MG63 (cell line): Measurements from ENCODE around the gene EHMT1. TPM values are rescaled to one million over a fixed set of nuclear protein-coding genes. Genes with fewer than 3 reads are reported as not detected.

Experiments
- DNase-seq: peaks from one replicate; pipeline ENCODE4 v3.0.0-alpha.2; 2020
- H3K27me3 ChIP-seq: fragments of 250-450 bp; sonication (Bioruptor Pico); 2 replicates; pipeline ENCODE4 v1.5.1; 2020; ENCODE audit warnings: mild to moderate bottlenecking, moderate library complexity
- H3K36me3 ChIP-seq: fragments of 250-450 bp; sonication (Bioruptor Pico); 2 replicates; pipeline ENCODE4 v1.5.1; 2020; ENCODE audit warnings: mild to moderate bottlenecking, moderate library complexity
- H3K4me3 ChIP-seq: fragments of 250-450 bp; sonication (Bioruptor Pico); 2 replicates; pipeline ENCODE4 v1.5.1; 2020; ENCODE audit warnings: mild to moderate bottlenecking, moderate library complexity
- H3K9me3 ChIP-seq: fragments of 250-450 bp; sonication (Bioruptor Pico); 2 replicates; pipeline ENCODE4 v1.5.1; 2020; ENCODE audit warnings: mild to moderate bottlenecking, moderate library complexity
- total RNA-seq: library from RNA; depleted of rRNA; stranded (reverse); fragments of >200 nt; shearing (Covaris generic); gene quantifications from 2 replicates; pipeline ENCODE4 v1.2.3, GENCODE V29; 2014; ENCODE audit warnings: low replicate concordance

Gene EHMT1
- total RNA-seq, 1 experiment from 2014 or later, result 64.5 TPM

- no peak for DNase-seq
- H3K9me3 ChIP-seq, result no peaks in the 10 kb centered on the region
These were observed 69.9 kb downstream of the EHMT1 start for GRCh38 chr9:137688725-137689124.

DNA sequence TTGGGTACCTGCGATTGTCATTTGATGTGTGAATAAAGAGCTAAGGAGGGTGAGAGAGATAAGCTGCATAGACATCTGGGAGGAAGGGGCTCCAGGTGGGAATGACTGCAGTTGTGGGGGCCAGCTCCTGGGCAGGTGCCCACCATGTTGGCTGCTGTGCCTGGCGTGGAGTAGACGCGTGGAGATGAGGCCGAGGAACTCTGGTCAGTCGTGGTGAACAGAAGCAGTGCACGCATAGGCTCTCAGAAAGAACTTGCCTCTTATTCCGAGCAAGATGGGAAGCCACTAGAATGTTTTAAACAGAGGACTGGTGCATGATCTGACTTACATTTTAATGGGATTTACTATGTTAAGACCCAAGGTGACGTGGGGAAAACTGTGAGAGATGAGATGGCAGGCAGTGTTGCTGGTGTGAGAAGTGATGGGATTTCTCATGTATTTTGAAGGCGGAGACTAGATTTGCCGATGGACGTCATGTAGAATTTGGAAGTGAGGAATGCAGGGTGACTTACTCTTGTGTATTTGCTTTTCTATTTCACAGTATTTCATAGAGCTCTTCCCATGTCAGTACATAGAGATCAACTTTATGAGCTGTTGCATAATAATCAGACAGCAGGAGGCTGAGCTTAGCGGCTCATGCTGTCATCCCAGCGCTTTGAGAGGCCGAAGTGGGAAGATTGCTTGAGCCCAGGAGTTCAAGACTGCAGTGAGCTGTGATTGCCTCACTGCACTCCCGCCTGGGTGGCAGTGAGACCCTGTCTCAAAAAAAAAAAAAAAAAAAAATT lies 71.1 kb downstream of the EHMT1 start:
- Histone ChIP-seq H3K27me3 (no peaks in the 10 kb centered on the region), H3K9me3 (no peaks in the 10 kb centered on the region), H3K36me3 (no peaks in the 10 kb centered on the region; the same call in 1 of the 2 replicates), H3K4me3 (no peak overlapping the region)
- peak; percentile 14 for DNase-seq

More at GRCh38 chr9:137688725-137689124, 69.9 kb downstream of the EHMT1 start:
- H3K36me3 ChIP-seq, result no peaks in the 10 kb centered on the region; the same call in 1 of the 2 replicates
- no peaks in the 10 kb centered on the region for H3K27me3 ChIP-seq
- H3K4me3 ChIP-seq, result no peak overlapping the region

DNA sequence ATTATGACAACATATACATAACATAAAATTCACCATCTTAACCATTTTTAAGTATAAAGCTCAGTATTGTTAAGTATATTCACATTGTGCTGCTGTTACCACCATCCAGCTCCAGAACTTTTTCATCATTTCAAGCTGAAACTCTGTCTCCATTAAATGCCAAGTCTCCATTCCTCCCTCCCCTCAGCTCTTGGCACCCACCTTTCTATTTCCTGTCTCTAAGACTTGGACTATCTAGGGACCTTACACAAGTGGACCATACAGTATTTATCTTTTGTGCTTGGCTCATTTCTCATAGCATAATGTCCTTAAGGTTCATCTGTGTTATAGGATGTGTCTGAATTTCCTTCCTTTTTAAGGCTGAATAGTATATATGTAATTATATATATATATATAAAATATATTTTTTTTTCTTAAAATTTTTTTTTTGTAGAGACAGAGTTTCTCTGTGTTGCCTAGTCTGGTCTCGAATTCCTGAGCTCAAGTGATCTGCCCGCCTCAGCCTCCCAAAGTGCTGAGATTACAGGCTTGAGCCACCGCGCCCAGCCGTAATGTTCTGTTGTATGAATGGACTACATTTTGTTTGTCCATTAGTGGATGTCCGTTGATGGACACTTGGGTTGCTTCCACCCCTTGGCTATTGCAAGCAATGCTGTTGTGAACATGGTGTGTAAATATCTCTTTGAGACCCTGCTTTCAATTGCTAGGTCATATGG lies 72.3 kb downstream of the EHMT1 start:
- DNase-seq, result no peak
- H3K36me3 ChIP-seq, result no peaks in the 10 kb centered on the region; the same call in 1 of the 2 replicates
- no peak overlapping the region for H3K4me3 ChIP-seq
- H3K9me3 ChIP-seq, result no peaks in the 10 kb centered on the region
- no peaks in the 10 kb centered on the region for H3K27me3 ChIP-seq

DNA sequence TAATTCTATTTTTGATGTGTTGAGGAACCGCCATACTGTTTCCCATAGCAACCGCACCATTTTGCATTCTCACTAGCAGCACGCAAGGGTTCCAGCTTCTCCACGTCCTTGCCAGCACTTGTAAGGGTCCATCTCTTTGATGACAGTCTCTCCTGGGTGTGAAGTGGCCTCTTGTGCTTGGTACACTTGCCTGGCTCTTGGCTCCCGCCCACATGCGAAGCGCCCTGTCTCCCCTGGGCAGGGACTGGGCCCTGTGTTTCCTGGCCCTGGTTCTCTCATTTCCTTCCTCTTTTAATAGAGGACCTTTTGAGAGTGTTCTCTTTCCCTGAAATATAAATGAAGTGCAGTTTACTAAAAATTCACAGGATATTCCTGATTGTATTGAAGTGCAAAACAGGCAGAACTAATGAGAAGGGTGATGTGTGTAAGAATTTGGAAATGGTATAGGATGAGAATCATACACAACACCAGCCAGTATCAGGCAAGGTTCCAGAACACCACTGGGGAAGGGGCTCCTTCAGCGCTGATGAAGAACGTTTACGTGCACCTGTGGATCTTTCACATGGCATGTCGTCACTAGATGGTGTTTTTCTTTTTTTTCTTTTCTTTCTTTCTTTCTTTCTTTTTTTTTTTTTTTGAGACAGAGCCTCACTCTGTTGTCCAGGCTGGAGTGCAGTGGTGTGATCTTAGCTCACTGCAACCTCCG lies 73.0 kb downstream of the EHMT1 start:
- Histone ChIP-seq H3K36me3 (no peaks in the 10 kb centered on the region; the same call in 1 of the 2 replicates), H3K27me3 (no peaks in the 10 kb centered on the region), H3K9me3 (no peaks in the 10 kb centered on the region), H3K4me3 (no peak overlapping the region)
- DNase-seq, result no peak

GRCh38 chr9:137694236-137694959 lies 75.6 kb downstream of the EHMT1 start:
- Histone ChIP-seq H3K27me3 (no peaks in the 10 kb centered on the region), H3K36me3 (no peaks in the 10 kb centered on the region; the same call in 1 of the 2 replicates), H3K4me3 (no peak overlapping the region), H3K9me3 (no peaks in the 10 kb centered on the region)
- DNase-seq, result no peak

DNA sequence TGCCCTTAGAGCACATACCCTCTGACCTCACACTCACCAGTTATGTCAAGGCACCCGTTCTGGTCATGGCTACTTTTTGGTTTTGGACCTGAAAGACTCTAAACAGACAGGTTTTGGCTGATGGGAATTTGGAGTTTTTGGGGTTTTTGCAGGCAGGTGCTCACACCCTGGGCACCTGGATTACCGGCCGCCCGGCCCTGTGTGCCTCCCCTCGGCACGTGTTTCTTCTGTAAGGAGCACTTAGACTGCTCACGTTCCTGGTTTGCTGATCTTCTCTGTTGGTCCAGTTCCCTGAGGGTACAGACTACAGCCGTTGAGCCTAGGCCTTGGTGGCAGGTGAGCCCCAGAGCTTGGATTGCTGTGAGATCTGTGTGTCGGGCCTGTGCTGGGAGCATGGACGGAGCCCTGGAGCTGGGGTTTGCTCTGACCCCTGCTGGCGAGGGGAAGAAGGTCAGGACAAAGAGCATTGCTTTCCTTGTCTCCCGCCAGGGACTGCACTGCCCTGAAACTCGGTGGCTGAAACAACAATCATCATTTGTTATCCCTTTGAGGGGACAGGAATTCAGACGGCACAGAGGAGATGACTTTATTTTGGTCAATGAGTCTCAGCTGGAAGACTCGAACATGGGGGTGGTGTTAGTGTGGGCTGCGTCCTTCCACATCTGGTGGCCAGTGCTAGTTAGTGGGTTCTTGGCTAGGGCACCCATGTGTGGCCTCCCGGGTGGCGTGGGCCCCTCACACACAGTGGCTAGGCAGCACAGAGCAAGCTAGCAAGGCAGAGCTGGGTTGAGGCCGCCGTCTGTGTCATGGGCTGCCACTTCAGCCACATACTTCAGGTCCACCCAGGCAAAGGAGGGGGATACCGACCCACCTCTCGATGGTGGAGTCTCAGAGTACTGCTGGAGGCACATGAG lies 76.4 kb downstream of the EHMT1 start:
- H3K36me3 ChIP-seq, result no peaks in the 10 kb centered on the region
- no peak overlapping the region for H3K4me3 ChIP-seq
- H3K27me3 ChIP-seq, result no peaks in the 10 kb centered on the region
- H3K9me3 ChIP-seq, result no peaks in the 10 kb centered on the region
- peak; percentile 26 for DNase-seq

- no peak for DNase-seq
These were observed 77.5 kb downstream of the EHMT1 start for GRCh38 chr9:137696136-137696925.

DNA sequence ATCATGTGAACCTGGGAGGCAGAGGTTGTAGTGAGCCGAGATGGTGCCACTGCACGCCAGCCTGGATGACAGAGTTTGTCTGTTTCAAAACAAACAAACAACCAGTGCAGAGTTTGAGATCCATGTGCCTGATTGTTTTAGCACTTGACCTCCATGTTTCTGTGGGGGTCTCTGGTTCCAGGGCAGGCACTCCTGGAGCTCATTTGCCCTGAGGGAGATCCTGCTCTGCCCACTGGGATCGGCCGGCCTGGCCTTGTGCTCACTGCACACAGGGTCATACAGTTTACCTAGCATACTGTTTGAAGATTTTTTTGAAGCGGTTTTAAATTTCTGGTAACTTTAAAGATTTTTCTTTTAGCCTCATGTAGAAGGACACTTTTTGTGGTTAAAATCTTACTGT lies 78.4 kb downstream of the EHMT1 start:
- no peak overlapping the region for H3K4me3 ChIP-seq
- H3K9me3 ChIP-seq, result peaks cover 5% of the 10 kb centered on the region
- H3K36me3 ChIP-seq, result no peaks in the 10 kb centered on the region; the same call in 1 of the 2 replicates
- no peaks in the 10 kb centered on the region for H3K27me3 ChIP-seq
- DNase-seq, result no peak

More at GRCh38 chr9:137696136-137696925, 77.5 kb downstream of the EHMT1 start:
- no peaks in the 10 kb centered on the region for H3K9me3 ChIP-seq
- H3K36me3 ChIP-seq, result no peaks in the 10 kb centered on the region; the same call in 1 of the 2 replicates
- no peaks in the 10 kb centered on the region for H3K27me3 ChIP-seq
- no peak overlapping the region for H3K4me3 ChIP-seq

DNA sequence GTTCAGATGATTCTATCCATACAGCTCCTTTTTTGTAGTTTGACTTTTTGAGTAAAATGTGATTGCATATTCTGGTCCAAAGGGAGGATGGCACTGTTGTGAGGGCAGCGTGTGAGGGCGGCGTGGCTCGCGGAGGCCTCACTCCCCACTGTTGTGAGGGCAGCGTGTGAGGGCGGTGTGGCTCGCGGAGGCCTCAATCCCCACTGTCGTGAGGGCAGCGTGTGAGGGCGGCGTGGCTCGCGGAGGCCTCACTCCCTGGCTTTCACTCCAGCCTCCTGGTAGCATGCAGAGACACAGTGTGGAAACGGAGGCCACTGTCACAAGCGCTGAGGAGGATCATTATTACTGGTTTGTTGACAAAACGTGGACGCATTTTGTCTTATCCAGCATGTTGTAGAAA lies 79.0 kb downstream of the EHMT1 start:
- no peak for DNase-seq
- Histone ChIP-seq H3K36me3 (peaks cover 4% of the 10 kb centered on the region), H3K4me3 (no peak overlapping the region), H3K9me3 (peaks cover 10% of the 10 kb centered on the region), H3K27me3 (no peaks in the 10 kb centered on the region)

DNA sequence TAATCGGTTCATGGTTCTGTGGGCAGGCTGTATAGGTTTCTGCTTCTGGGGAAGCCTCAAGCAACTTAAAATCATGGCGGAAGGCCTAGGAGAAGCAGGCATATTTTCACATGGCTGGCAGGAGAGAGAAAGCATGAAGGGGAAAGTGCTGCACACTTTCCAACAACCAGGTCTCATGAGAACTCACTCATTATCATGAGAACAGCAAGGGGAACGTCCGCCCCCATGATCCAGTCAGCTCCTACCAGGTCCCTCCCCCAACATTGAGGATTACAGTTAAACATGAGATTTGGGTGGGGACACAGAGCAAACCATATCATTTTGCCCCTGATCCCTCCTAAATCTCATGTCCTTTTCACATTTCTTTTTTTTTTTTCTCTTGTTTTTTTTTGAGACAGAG lies 82.1 kb downstream of the EHMT1 start:
- no peak for DNase-seq
- no peaks in the 10 kb centered on the region for H3K27me3 ChIP-seq
- no peak overlapping the region for H3K4me3 ChIP-seq
- peaks cover 14% of the 10 kb centered on the region for H3K9me3 ChIP-seq
- H3K36me3 ChIP-seq, result peaks cover 5% of the 10 kb centered on the region

DNA sequence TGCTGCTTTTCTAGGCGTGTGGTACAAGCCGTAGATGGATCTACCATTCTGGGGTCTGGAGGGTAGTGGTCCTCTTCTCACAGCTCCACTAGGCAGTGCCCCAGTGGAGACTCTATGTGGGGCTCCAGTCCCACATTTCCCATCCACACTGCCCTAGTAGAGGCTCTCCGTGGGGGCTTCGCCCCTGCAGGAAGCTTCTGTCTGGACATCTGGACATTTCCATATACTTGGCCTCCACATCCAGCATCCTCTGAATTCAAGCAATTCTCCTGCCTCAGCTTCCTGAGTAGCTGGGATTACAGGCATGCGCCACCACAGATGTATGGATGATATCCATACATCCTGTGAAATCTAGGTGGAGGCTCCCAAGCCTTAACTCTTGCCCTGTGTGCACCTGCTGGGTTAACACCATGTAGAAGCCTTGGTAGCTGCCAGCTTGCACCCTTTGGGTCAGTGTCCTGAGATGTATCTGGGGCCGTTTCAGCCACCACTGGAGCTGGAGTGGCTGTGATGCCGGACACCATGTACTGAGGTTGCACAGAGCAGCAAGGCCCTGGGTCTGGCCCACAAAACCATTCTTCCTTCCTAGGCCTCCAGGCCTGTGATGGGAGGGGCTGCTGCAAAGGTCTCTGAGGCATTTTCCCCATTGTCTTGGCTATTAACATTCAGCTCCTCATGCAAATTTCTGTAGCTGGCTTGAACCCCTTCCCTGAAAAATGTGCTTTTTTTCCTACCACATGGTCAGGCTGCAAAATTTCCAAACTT lies 84.0 kb downstream of the EHMT1 start:
- Histone ChIP-seq H3K9me3 (peaks cover 14% of the 10 kb centered on the region), H3K27me3 (no peaks in the 10 kb centered on the region), H3K36me3 (peaks cover 5% of the 10 kb centered on the region), H3K4me3 (no peak overlapping the region)
- no peak for DNase-seq

DNA sequence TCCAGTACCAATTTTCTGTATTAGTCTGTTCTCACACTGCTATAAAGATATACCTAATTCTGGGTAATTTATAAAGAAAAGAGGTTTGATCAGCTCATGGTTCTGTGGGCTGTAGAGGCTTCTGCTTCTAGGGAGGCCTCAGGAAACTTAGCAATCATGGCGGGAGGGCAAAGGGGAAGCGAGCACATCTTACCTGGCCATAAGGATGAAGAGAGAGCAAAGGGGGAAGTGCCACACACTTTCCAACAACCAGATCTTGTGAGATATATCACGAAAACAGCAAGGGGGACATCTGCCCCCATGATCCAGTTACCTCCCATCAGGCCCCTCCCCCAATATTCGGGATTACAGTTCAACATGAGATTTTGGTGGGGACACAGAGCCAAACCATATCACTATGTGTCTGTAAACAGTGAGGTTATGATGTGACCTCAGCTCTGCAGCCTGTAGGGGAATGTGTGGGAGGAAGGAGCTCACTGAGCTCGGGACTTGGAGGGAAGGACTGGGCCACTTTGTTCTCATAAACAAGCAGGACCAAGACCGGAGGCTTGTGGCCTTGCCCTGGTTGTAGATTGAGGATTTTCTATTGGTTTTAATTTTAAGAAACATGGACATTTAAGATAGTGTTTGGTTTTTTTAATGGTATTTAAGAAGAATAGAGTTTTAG lies 85.2 kb downstream of the EHMT1 start:
- Histone ChIP-seq H3K27me3 (no peaks in the 10 kb centered on the region), H3K4me3 (no peak overlapping the region), H3K36me3 (peaks cover 5% of the 10 kb centered on the region), H3K9me3 (peaks cover 14% of the 10 kb centered on the region)
- DNase-seq, result no peak

DNA sequence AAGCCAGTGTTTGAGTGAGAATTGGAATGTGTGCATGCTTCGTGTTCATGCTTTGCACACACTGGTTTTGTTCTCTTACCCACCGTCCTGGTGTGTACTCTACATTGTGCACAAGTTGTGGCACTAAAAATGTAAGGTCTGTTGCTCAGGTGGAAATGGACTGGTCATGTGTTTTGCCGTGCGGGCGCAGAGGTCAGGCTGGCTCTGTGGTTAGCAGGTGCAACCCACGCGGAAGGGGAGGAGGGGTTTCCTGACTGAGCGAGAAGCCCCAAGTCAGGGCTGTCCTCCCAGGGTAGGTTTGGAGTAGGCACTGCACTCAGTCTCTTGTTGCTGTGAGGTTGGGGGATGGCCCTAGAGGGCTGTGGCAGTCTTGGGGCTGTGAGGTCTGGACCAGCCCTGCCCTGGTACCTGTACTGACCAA lies 86.6 kb downstream of the EHMT1 start:
- no peak for DNase-seq
- peaks cover 5% of the 10 kb centered on the region for H3K36me3 ChIP-seq
- peaks cover 14% of the 10 kb centered on the region for H3K9me3 ChIP-seq
- no peak overlapping the region for H3K4me3 ChIP-seq
- H3K27me3 ChIP-seq, result no peaks in the 10 kb centered on the region

DNA sequence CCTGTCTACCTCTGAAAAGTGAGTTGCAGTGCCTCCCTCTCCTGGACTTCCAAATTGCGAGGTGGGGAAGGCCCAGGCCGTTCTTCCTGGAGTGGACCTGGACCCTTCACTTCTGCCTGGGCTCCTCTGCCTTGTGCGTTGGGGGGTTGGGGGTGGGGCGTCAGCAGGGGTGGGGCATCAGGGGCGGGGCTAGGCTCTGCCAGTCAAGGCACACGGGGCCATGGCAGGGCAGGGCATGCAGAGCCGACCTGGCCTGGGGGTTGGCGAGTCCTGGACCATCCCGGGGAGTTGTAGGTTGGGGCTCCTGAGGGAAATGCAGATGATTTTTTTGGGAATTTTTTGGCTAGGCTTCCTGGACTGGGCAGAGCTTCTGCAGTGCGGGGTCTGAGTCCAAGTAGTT lies 87.1 kb downstream of the EHMT1 start:
- no peak for DNase-seq
- Histone ChIP-seq H3K27me3 (no peaks in the 10 kb centered on the region), H3K9me3 (peaks cover 14% of the 10 kb centered on the region), H3K36me3 (peaks cover 7% of the 10 kb centered on the region), H3K4me3 (no peak overlapping the region)
